ENCODE results near the gene ZSCAN22.
"Not testable (repeated sequence)": the region's sequence is repeated elsewhere in the genome, so short reads cannot be mapped to it uniquely, and the experiment has no call there.

DNA sequence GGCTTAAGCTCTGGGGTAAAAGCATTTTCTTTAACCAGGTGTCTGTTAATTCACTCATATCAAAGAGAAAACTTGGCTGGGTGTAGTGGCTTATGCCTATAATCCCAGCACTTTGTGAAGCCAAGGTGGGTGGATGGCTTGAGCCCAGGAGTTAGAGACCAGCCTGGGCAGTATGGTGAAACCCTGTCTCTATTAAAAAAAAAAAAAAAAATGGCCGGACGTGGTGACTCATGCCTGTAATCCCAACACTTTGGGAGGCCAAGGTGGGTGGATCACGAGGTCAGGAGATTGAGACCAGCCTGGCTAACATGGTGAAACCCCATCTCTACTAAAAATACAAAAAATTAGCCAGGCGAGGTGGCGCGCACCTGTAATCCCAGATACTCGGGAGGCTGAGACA lies 49.9 kb downstream of the ZSCAN22 start:
- TF ChIP-seq, protein P1, sequence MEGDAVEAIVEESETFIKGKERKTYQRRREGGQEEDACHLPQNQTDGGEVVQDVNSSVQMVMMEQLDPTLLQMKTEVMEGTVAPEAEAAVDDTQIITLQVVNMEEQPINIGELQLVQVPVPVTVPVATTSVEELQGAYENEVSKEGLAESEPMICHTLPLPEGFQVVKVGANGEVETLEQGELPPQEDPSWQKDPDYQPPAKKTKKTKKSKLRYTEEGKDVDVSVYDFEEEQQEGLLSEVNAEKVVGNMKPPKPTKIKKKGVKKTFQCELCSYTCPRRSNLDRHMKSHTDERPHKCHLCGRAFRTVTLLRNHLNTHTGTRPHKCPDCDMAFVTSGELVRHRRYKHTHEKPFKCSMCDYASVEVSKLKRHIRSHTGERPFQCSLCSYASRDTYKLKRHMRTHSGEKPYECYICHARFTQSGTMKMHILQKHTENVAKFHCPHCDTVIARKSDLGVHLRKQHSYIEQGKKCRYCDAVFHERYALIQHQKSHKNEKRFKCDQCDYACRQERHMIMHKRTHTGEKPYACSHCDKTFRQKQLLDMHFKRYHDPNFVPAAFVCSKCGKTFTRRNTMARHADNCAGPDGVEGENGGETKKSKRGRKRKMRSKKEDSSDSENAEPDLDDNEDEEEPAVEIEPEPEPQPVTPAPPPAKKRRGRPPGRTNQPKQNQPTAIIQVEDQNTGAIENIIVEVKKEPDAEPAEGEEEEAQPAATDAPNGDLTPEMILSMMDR (IDR thresholded peaks at IDR 0.05; ENCODE audit: low read length): not testable (repeated sequence)
- not testable (repeated sequence) for TF ChIP-seq EZH2 (optimal IDR thresholded peaks at IDR 0.05; ENCODE audit: low read depth, low read length)
